H9 (cell line): ENCODE data around the gene SUFU. TPM values are rescaled to one million over a fixed set of nuclear protein-coding genes. Genes with fewer than 3 reads are reported as not detected.

Experiments
- DNase-seq: peaks from one replicate; pipeline ENCODE4 v3.0.0-alpha.2; 2017
- H2AFZ ChIP-seq: one replicate; pipeline ENCODE4 v1.6.1; 2013; ENCODE audit warnings: mild to moderate bottlenecking, low read length, control low read depth, moderate library complexity
- H2AK5ac ChIP-seq: 2 replicates; pipeline ENCODE4 v1.6.1; 2013; ENCODE audit warnings: low read length, control low read depth, mixed read lengths; ENCODE audit not compliant: insufficient read length
- H2BK120ac ChIP-seq: one replicate; pipeline ENCODE4 v1.6.1; 2013; ENCODE audit warnings: low read depth, mild to moderate bottlenecking, low read length, control low read depth, inconsistent platforms; ENCODE audit not compliant: poor library complexity, severe bottlenecking
- H2BK12ac ChIP-seq: 2 replicates; pipeline ENCODE4 v1.6.1; 2013; ENCODE audit warnings: low read length, control low read depth, mixed read lengths, low read depth; ENCODE audit not compliant: insufficient read length
- H2BK15ac ChIP-seq: 2 replicates; pipeline ENCODE4 v1.6.1; 2013; ENCODE audit warnings: low read depth, low read length, control low read depth
- H2BK20ac ChIP-seq: one replicate; pipeline ENCODE4 v1.6.1; 2013; ENCODE audit warnings: low read depth, mild to moderate bottlenecking, low read length, control low read depth, inconsistent platforms; ENCODE audit not compliant: poor library complexity, severe bottlenecking
- H2BK5ac ChIP-seq: 2 replicates; pipeline ENCODE4 v1.6.1; 2013; ENCODE audit warnings: low read length, control low read depth, mixed read lengths; ENCODE audit not compliant: insufficient read length
- H3K14ac ChIP-seq: 2 replicates; pipeline ENCODE4 v1.6.1; 2013; ENCODE audit warnings: low read length, control low read depth; ENCODE audit not compliant: insufficient read depth
- H3K18ac ChIP-seq: 2 replicates; pipeline ENCODE4 v1.6.1; 2013; ENCODE audit warnings: low read depth, mild to moderate bottlenecking, mixed read lengths, low read length, control low read depth; ENCODE audit not compliant: insufficient read length
- H3K23ac ChIP-seq: 2 replicates; pipeline ENCODE4 v1.6.1; 2013; ENCODE audit warnings: low read length, control low read depth, mixed read lengths, low read depth; ENCODE audit not compliant: insufficient read length
- H3K23me2 ChIP-seq: 2 replicates; pipeline ENCODE4 v1.6.1; 2013; ENCODE audit warnings: low read depth, mild to moderate bottlenecking, mixed read lengths, low read length, control low read depth; ENCODE audit not compliant: insufficient read length, poor library complexity, severe bottlenecking
- H3K27ac ChIP-seq: 2 replicates; pipeline ENCODE4 v1.5.1; 2013; ENCODE audit warnings: low read length, control low read depth, mixed read lengths, low read depth; ENCODE audit not compliant: insufficient read length
- H3K27me3 ChIP-seq: 2 replicates; pipeline ENCODE4 v1.6.1; 2013; ENCODE audit warnings: low read length, control low read depth, inconsistent platforms; ENCODE audit not compliant: insufficient read depth
- H3K4ac ChIP-seq: 2 replicates; pipeline ENCODE4 v1.6.1; 2013; ENCODE audit warnings: low read depth, mild to moderate bottlenecking, control low read depth, inconsistent platforms, low read length, moderate library complexity
- H3K4me1 ChIP-seq: 2 replicates; pipeline ENCODE4 v1.6.1; 2013; ENCODE audit warnings: low read length, control low read depth, inconsistent platforms; ENCODE audit not compliant: insufficient read depth
- H3K4me2 ChIP-seq: 2 replicates; pipeline ENCODE4 v1.6.1; 2013; ENCODE audit warnings: low read length, control low read depth, mixed read lengths; ENCODE audit not compliant: insufficient read length, insufficient read depth
- H3K56ac ChIP-seq: 2 replicates; pipeline ENCODE4 v1.6.1; 2013; ENCODE audit warnings: low read depth, mild to moderate bottlenecking, mixed read lengths, low read length, control low read depth; ENCODE audit not compliant: insufficient read length
- H3K79me1 ChIP-seq: 2 replicates; pipeline ENCODE4 v1.6.1; 2013; ENCODE audit warnings: low read depth, mild to moderate bottlenecking, moderate library complexity, low read length, control low read depth, inconsistent platforms; ENCODE audit not compliant: insufficient read depth, poor library complexity, severe bottlenecking
- H3K79me2 ChIP-seq: 2 replicates; pipeline ENCODE4 v1.6.1; 2013; ENCODE audit warnings: low read length, control low read depth, inconsistent platforms; ENCODE audit not compliant: insufficient read depth
- H3K9ac ChIP-seq: 2 replicates; pipeline ENCODE4 v1.6.1; 2013; ENCODE audit warnings: low read length, control low read depth, mixed read lengths; ENCODE audit not compliant: insufficient read length; ENCODE audit errors: extremely low read depth
- H3K9me3 ChIP-seq: one replicate; pipeline ENCODE4 v1.6.1; 2013; ENCODE audit warnings: low read depth, low read length, inconsistent platforms; ENCODE audit not compliant: control insufficient read depth
- H3T11ph ChIP-seq: one replicate; pipeline ENCODE4 v1.6.1; 2013; ENCODE audit warnings: mild to moderate bottlenecking, low read length, control low read depth, inconsistent platforms
- H4K20me1 ChIP-seq: one replicate; pipeline ENCODE4 v1.6.1; 2013; ENCODE audit not compliant: control insufficient read depth, insufficient read length, insufficient read depth
- H4K5ac ChIP-seq: 2 replicates; pipeline ENCODE4 v1.6.1; 2013; ENCODE audit warnings: low read depth, mild to moderate bottlenecking, mixed read lengths, low read length, control low read depth; ENCODE audit not compliant: insufficient read length
- H4K8ac ChIP-seq: replicated peaks from 2 replicates; pipeline ENCODE4 v1.6.1; 2013; ENCODE audit warnings: low read length, control low read depth, mixed read lengths, low read depth; ENCODE audit not compliant: insufficient read length
- H4K91ac ChIP-seq: 2 replicates; pipeline ENCODE4 v1.6.1; 2013; ENCODE audit warnings: low read depth, mild to moderate bottlenecking, moderate library complexity, mixed read lengths, low read length, control low read depth; ENCODE audit not compliant: insufficient read length
- H3K27ac Mint-ChIP-seq, 3 experiments: 2 replicates in 2 of 3; 3 replicates in 1 of 3; pipeline ENCODE4 v1.8.0; 2020 to 2021; ENCODE audit warnings: mixed read lengths in 3 of 3, mild to moderate bottlenecking in 1 of 3, moderate library complexity in 1 of 3
- H3K27me3 Mint-ChIP-seq: 2 replicates; pipeline ENCODE4 v1.8.0; 2021; ENCODE audit warnings: low read depth, mild to moderate bottlenecking, moderate library complexity, mixed read lengths
- H3K36me3 Mint-ChIP-seq, 3 experiments: 2 replicates in 2 of 3; 3 replicates in 1 of 3; pipeline ENCODE4 v1.8.0; 2020 to 2021; ENCODE audit warnings: low read depth in 3 of 3, mixed read lengths in 3 of 3; ENCODE audit not compliant: insufficient read depth in 1 of 3
- H3K4me1 Mint-ChIP-seq, 2 experiments: 2 replicates each; pipeline ENCODE4 v1.8.0; 2020; ENCODE audit warnings: mixed read lengths in 2 of 2
- H3K4me3 Mint-ChIP-seq, 2 experiments: 2 replicates in 1 of 2; 3 replicates in 1 of 2; pipeline ENCODE4 v1.8.0; 2020 to 2021; ENCODE audit warnings: mild to moderate bottlenecking in 2 of 2, mixed read lengths in 2 of 2, moderate library complexity in 1 of 2
- H3K9me3 Mint-ChIP-seq, 2 experiments: 2 replicates in 1 of 2; 3 replicates in 1 of 2; pipeline ENCODE4 v1.8.0; 2020; ENCODE audit warnings: mild to moderate bottlenecking in 2 of 2, mixed read lengths in 2 of 2, moderate library complexity in 1 of 2
- CTCF ChIP-seq: fragments of 200-600 bp; sonication (generic); conservative IDR thresholded peaks from 3 replicates; pipeline ENCODE4 v1.8.0; 2021; ENCODE audit warnings: antibody characterized with exemption, mild to moderate bottlenecking
- WGBS: extraction: QIAGEN DNeasy Blood & Tissue Kit; methylation state at CpG from one replicate; pipeline ENCODE4 v1.1.7; 2013; ENCODE audit warnings: missing lambda C conversion rate, low lambda C conversion rate, mixed read lengths; ENCODE audit not compliant: insufficient read length; ENCODE audit errors: extremely low coverage; 5-methylcytosine and 5-hydroxymethylcytosine counted together
- total RNA-seq: library from RNA; stranded (reverse); gene quantifications from 2 replicates; pipeline ENCODE4 v1.2.1, GENCODE V29; 2021

SUFU gene
- total RNA-seq, 1 experiment from 2014 or later, result 9.5 TPM

GRCh38 chr10:102508506-102508905 lies 4.7 kb downstream of the SUFU start:
- Mint-ChIP-seq H3K9me3 (no peaks in the 10 kb centered on the region; a peak in 1 of 5 replicates), H3K4me3 (no peak overlapping the region), H3K27me3 (peaks cover 33% of the 10 kb centered on the region), H3K36me3 (peaks cover 7 to 36% (median 29%) of the 10 kb centered on the region in 3 experiments), H3K4me1 (peaks cover 8 to 9% of the 10 kb centered on the region in 2 experiments), H3K27ac (no peak overlapping the region)
- H3K79me2 ChIP-seq, result no peaks in the 10 kb centered on the region
- no peak overlapping the region for H3K4ac ChIP-seq
- H3K14ac ChIP-seq, result no peak overlapping the region
- H2BK5ac ChIP-seq, result no peak overlapping the region
- no peak overlapping the region for H2BK120ac ChIP-seq
- no peak overlapping the region for H4K5ac ChIP-seq
- H3K4me1 ChIP-seq, result no peaks in the 10 kb centered on the region
- H3K23ac ChIP-seq, result no peak overlapping the region
- H4K8ac ChIP-seq, result no peak overlapping the region
- H3K4me2 ChIP-seq, result no peak overlapping the region
- H2AK5ac ChIP-seq, result no peak overlapping the region
- no peak for DNase-seq
- H3K27me3 ChIP-seq, result peaks cover 4% of the 10 kb centered on the region; the same call in 1 of the 2 replicates
- no peak overlapping the region for H2BK15ac ChIP-seq
- no peak overlapping the region for H3K27ac ChIP-seq
- H3K23me2 ChIP-seq, result no peaks in the 10 kb centered on the region
- no peaks in the 10 kb centered on the region for H3K79me1 ChIP-seq
- no peaks in the 10 kb centered on the region for H4K20me1 ChIP-seq
- H3K9me3 ChIP-seq, result no peaks in the 10 kb centered on the region
- no peak overlapping the region for H3K56ac ChIP-seq
- no peak overlapping the region for H2BK12ac ChIP-seq
- H4K91ac ChIP-seq, result no peak overlapping the region
- no peak overlapping the region for H3K9ac ChIP-seq
- no peak overlapping the region for H3T11ph ChIP-seq
- H2BK20ac ChIP-seq, result no peak overlapping the region
- no peak overlapping the region for H3K18ac ChIP-seq
- no CpG with 5 or more reads among the region's 1 CpG for WGBS
- H2AFZ ChIP-seq, result no peak overlapping the region
- no peak for TF ChIP-seq CTCF
